ENCODE measurements around the gene KIAA0825.

- TF ChIP-seq EP300 (IDR thresholded peaks at IDR 0.05; ENCODE audit: low read depth) (no peak), POLR2A (IDR thresholded peaks at IDR 0.05) (no peak), CTCF (IDR thresholded peaks at IDR 0.05) (no peak)
Observed at GRCh38 chr5:94391996-94392395, 226.4 kb downstream of the KIAA0825 start.
